Measurements from ENCODE around the gene GPSM3. TPM values are rescaled to one million over a fixed set of nuclear protein-coding genes. Genes with fewer than 3 reads are reported as not detected.

GPSM3 gene
- total RNA-seq, 1 donor from 2014 or later, result 16.2 TPM

DNA sequence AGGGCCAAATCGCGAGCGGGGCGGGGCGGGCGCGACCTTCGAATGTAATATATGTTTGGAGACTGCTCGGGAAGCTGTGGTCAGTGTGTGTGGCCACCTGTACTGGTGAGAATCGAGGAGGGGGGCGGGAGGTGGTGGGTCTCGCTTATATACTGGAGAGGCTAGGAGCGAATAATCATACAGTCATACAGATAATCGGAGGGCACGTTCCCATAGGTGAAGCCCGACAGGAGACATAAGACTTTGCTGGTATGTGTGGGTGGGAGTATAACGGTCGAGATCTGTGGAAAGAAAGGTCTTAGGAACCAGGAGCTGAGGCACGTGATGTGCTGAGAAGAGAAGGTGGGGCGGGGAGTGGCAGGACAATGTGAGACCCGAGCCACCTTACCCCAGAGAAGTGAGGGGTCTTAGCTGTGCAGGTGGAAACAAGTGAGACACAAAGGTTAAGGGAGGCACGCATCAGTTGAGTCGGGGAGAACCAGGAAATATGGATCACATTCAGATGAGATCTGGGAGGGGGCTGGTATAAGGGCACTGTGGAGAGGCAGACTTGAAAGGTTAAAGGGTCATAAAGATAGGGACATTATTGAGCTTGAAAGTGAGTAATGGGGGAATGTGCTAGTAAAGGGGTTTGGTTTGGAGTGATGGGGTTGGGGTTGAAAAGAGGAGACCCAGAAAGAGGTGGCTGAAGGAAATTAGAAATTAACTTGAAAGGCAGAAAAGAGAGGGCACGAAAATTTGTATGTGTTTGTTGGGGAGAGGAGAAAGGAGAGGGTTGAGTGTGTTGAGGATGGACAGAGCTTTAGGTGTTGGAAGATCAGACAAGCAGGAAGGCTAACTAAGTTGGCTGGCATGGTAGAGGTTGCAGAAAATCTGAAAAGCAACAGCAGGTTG lies 13.6 kb downstream of the GPSM3 start:
- intact Hi-C loops (cut with DNase I), result loop anchor here (10.0 kb wide), 1 partner anchor 54 kb away; the partner anchor contains the start of gene ATF6B
- no peak for TF ChIP-seq POLR2A (IDR thresholded peaks at IDR 0.05)
- TF ChIP-seq, protein P1, sequence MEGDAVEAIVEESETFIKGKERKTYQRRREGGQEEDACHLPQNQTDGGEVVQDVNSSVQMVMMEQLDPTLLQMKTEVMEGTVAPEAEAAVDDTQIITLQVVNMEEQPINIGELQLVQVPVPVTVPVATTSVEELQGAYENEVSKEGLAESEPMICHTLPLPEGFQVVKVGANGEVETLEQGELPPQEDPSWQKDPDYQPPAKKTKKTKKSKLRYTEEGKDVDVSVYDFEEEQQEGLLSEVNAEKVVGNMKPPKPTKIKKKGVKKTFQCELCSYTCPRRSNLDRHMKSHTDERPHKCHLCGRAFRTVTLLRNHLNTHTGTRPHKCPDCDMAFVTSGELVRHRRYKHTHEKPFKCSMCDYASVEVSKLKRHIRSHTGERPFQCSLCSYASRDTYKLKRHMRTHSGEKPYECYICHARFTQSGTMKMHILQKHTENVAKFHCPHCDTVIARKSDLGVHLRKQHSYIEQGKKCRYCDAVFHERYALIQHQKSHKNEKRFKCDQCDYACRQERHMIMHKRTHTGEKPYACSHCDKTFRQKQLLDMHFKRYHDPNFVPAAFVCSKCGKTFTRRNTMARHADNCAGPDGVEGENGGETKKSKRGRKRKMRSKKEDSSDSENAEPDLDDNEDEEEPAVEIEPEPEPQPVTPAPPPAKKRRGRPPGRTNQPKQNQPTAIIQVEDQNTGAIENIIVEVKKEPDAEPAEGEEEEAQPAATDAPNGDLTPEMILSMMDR (IDR thresholded peaks at IDR 0.05), result no peak
- TF ChIP-seq POLR2AphosphoS5 (IDR thresholded peaks at IDR 0.05; ENCODE audit: insufficient read depth in 1 of 2, low read depth in 1 of 2), result no peak
- H3K4me3 ChIP-seq, result peak overlapping the region; percentile 81 to 93

DNA sequence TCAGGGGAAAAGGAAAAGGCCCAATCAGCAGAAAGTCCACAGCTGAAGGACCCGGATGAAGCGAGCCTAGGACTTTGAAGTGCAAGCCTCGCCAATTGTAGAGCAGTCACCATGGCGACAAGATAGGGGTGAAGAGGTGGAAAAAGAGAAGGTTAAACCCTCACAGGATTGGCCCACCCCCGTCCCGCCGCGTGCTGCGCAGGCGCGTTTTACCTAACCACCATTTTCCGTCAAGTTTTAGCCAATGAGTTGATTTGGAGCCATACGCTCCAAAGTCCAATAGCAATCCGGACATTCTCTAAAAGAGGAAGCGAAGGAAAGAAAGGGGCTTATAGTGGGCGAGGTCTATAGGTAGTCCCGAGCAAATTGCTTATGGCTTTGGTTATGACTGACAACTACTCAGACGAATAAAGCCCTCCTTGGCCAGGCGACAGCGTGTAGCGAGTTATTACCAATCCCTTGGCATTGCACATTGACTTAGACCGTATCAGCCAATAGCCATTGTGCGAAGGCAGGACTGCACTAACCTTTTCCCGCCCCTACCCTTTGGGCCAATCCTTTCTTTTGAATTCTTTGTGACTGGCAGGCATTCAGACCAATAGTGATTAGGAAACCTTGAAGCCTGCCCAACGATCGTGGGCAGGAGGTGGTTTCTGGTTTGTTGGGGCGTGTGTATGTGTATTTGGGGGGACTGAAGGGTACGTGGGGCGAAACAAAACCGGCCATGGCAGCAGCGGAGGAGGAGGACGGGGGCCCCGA lies 14.5 kb downstream of the GPSM3 start, which contains the start of gene RNF5:
Gene RNF5, plus strand, starts transcription at position 618 of the 759 bp plus-strand sequence. Its CDS starts 107 bp downstream, at position 725.
- H3K27me3 ChIP-seq, result no peaks in the 10 kb centered on the region
- H3K4me1 ChIP-seq, result peaks cover 45% of the 10 kb centered on the region
- H3K36me3 ChIP-seq, result peaks cover 0 to 10% of the 10 kb centered on the region in 2 donors
- TF ChIP-seq POLR2AphosphoS5 (IDR thresholded peaks at IDR 0.05; ENCODE audit: insufficient read depth in 1 of 2, low read depth in 1 of 2), result peak; percentile 64 to 85
- no peak for TF ChIP-seq POLR2A (IDR thresholded peaks at IDR 0.05)
- intact Hi-C loops (cut with DNase I), result loop anchor here (10.0 kb wide), 1 partner anchor 53 kb away; the partner anchor contains the start of gene ATF6B
- no peaks in the 10 kb centered on the region for H3K9me3 ChIP-seq
- H3K4me3 ChIP-seq, result peak within 1 kb of the TSS; percentile 81 to 93
- DNase-seq (ENCODE audit: extremely low spot score in 2 of 2), result peak in 1 of 2 donors; percentile 100
- H3K27ac ChIP-seq, result peak within 1 kb of the TSS; percentile 95

More for the DNA sequence above, 13.6 kb downstream of the GPSM3 start:
- Histone ChIP-seq H3K27me3 (no peaks in the 10 kb centered on the region), H3K36me3 (peaks cover 0 to 10% of the 10 kb centered on the region in 2 donors), H3K9me3 (no peaks in the 10 kb centered on the region), H3K4me1 (peaks cover 45% of the 10 kb centered on the region), H3K27ac (peak overlapping the region; percentile 95)
- no peak for DNase-seq (ENCODE audit: extremely low spot score in 2 of 2)

GRCh38 chr6:32177183-32177787 lies 15.2 kb downstream of the GPSM3 start:
- peak overlapping the region; percentile 95 for H3K27ac ChIP-seq
- TF ChIP-seq POLR2AphosphoS5 (IDR thresholded peaks at IDR 0.05; ENCODE audit: insufficient read depth in 1 of 2, low read depth in 1 of 2) (no peak), POLR2A (IDR thresholded peaks at IDR 0.05) (peak in 1 of 2 donors; percentile 41)
- no peaks in the 10 kb centered on the region for H3K9me3 ChIP-seq
- DNase-seq (ENCODE audit: extremely low spot score in 2 of 2), result peak in 1 of 2 donors; percentile 91
- peaks cover 0 to 10% of the 10 kb centered on the region in 2 donors for H3K36me3 ChIP-seq
- peaks cover 45% of the 10 kb centered on the region for H3K4me1 ChIP-seq
- H3K27me3 ChIP-seq, result no peaks in the 10 kb centered on the region
- peak overlapping the region; percentile 81 to 93 for H3K4me3 ChIP-seq
- intact Hi-C loops (cut with DNase I), result loop anchor here (10.0 kb wide), 1 partner anchor 52 kb away; the partner anchor contains the start of gene ATF6B

- intact Hi-C loops (cut with DNase I), result loop anchor here (10.0 kb wide), 1 partner anchor 52 kb away; the partner anchor contains the start of gene ATF6B
- no peaks in the 10 kb centered on the region for H3K27me3 ChIP-seq
- no peak for DNase-seq (ENCODE audit: extremely low spot score in 2 of 2)
- peak overlapping the region; percentile 95 for H3K27ac ChIP-seq
- H3K4me1 ChIP-seq, result peaks cover 45% of the 10 kb centered on the region
- TF ChIP-seq POLR2AphosphoS5 (IDR thresholded peaks at IDR 0.05; ENCODE audit: insufficient read depth in 1 of 2, low read depth in 1 of 2) (no peak), POLR2A (IDR thresholded peaks at IDR 0.05) (peak in 1 of 2 donors; percentile 7)
- TF ChIP-seq, protein P1 (IDR thresholded peaks at IDR 0.05), result no peak
- H3K36me3 ChIP-seq, result peaks cover 0 to 10% of the 10 kb centered on the region in 2 donors
- peak overlapping the region; percentile 81 to 93 for H3K4me3 ChIP-seq
- H3K9me3 ChIP-seq, result no peaks in the 10 kb centered on the region
Observed at GRCh38 chr6:32176476-32177182, 15.8 kb downstream of the GPSM3 start.

Measured in vagina (tissue), 2 donors.